Measurements from ENCODE around the gene UNC79.
A peak's percentile ranks its signal among the peaks of the same experiment; 100 is the strongest.
"Not testable (repeated sequence)": the region's sequence is repeated elsewhere in the genome, so short reads cannot be mapped to it uniquely, and the experiment has no call there.

UNC79 gene

GRCh38 chr14:93464271-93464670 is 33.5 kb downstream of the UNC79 start:
- ATAC-seq: no peak
- TF ChIP-seq TCF4 (CRISPR knock-in tag; IDR thresholded peaks at IDR 0.05; ENCODE audit: borderline replicate concordance) (peak; percentile 62), PPARA (CRISPR knock-in tag; IDR thresholded peaks at IDR 0.05; ENCODE audit: borderline replicate concordance) (no peak), TSHZ2 (CRISPR knock-in tag; IDR thresholded peaks at IDR 0.05) (peak; percentile 22; the same call in 1 of the 2 replicates)

DNA sequence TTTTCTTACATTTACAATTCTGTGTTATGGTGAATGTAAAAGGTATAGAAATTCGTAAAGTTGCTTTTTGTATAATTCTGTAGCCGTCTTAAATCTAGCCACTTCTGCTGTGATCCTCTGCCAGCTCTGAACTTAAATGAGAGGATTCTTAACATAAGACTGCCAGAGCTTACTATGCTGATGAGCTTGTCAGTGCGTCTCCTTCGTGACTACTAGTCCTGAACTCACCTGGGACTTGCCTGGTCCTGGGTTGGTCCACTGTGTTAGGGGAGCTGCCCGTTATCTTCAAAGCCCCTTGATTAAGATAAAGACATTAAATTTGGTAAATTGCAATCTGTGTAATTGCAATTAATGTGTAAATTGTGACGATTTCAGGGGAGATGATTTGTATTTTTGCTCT is 44.7 kb downstream of the UNC79 start:
- TF ChIP-seq ZNF70 (CRISPR knock-in tag; IDR thresholded peaks at IDR 0.05) (no peak), ZC3H10 (CRISPR knock-in tag; IDR thresholded peaks at IDR 0.05) (no peak), ZFP30 (CRISPR knock-in tag; IDR thresholded peaks at IDR 0.05) (no peak), OSR1 (CRISPR knock-in tag; IDR thresholded peaks at IDR 0.05) (no peak), CSRNP3 (CRISPR knock-in tag; IDR thresholded peaks at IDR 0.05) (no peak), TSHZ2 (CRISPR knock-in tag; IDR thresholded peaks at IDR 0.05) (no peak), ZNF565 (CRISPR knock-in tag; conservative IDR thresholded peaks at IDR 0.05; ENCODE audit: low read depth) (no peak), TOX (CRISPR knock-in tag; IDR thresholded peaks at IDR 0.05; ENCODE audit: borderline replicate concordance) (no peak), CREB5 (CRISPR knock-in tag; IDR thresholded peaks at IDR 0.05; ENCODE audit: low read depth) (no peak), ARNTL (CRISPR knock-in tag; IDR thresholded peaks at IDR 0.05; ENCODE audit: borderline replicate concordance, low read depth) (no peak), BACH2 (CRISPR knock-in tag; IDR thresholded peaks at IDR 0.05; ENCODE audit: borderline replicate concordance) (no peak), RARB (CRISPR knock-in tag; IDR thresholded peaks at IDR 0.05) (no peak), TCF4 (CRISPR knock-in tag; IDR thresholded peaks at IDR 0.05; ENCODE audit: borderline replicate concordance) (no peak), ZNF8 (CRISPR knock-in tag; IDR thresholded peaks at IDR 0.05) (no peak), ISL1 (CRISPR knock-in tag; IDR thresholded peaks at IDR 0.05) (no peak), GLIS3 (CRISPR knock-in tag; IDR thresholded peaks at IDR 0.05) (no peak), CSDC2 (CRISPR knock-in tag; IDR thresholded peaks at IDR 0.05) (no peak), ZFP3 (CRISPR knock-in tag; IDR thresholded peaks at IDR 0.05) (no peak)
- no peak for ATAC-seq

DNA sequence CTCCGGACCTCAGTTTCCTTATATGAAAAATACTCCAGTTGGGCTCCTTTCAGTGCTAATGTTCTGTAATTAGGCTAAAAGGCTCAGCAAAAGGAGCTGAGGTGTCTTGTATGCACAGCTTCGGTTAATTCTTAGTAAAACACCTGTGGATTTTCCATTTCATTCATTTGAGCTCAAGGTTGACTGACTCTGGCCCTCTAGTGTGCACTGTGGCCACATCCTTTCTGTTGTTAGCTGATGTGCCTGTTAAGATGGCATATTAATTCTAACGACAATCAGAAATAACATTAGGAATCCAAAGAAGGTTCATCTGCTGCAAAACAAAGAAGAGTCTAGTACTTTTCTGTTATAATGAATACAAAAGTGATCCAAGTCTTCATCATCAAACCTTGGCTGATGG is 45.6 kb downstream of the UNC79 start:
- ATAC-seq: no peak
- TF ChIP-seq GLIS3 (CRISPR knock-in tag; IDR thresholded peaks at IDR 0.05): no peak
- no peak for TF ChIP-seq BACH2 (CRISPR knock-in tag; IDR thresholded peaks at IDR 0.05; ENCODE audit: borderline replicate concordance)
- TF ChIP-seq OSR1 (CRISPR knock-in tag; IDR thresholded peaks at IDR 0.05): no peak
- no peak for TF ChIP-seq ZFP30 (CRISPR knock-in tag; IDR thresholded peaks at IDR 0.05)
- no peak for TF ChIP-seq CREB5 (CRISPR knock-in tag; IDR thresholded peaks at IDR 0.05; ENCODE audit: low read depth)
- TF ChIP-seq ZNF565 (CRISPR knock-in tag; conservative IDR thresholded peaks at IDR 0.05; ENCODE audit: low read depth): no peak
- TF ChIP-seq ESRRG (CRISPR knock-in tag; IDR thresholded peaks at IDR 0.05): no peak
- TF ChIP-seq TCF4 (CRISPR knock-in tag; IDR thresholded peaks at IDR 0.05; ENCODE audit: borderline replicate concordance): no peak
- no peak for TF ChIP-seq CSRNP3 (CRISPR knock-in tag; IDR thresholded peaks at IDR 0.05)

DNA sequence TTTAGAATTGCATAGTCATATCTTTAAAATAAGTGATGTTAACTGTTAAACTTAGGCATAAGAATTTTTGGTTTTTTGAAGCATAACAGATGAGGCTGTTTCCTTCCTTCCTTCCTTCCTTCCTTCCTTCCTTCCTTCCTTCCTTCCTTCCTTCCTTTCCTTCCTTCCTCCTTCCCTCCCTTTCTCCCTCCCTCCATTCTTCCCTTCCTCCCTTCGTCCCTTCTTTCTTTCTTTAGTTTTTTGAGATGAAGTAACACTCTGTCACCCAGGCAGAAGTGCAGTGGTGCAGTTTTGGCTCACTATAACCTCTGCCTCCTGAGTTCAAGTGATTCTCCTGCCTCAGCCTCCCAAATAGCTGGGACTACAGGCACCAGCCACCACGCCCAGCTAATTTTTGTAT is 48.3 kb downstream of the UNC79 start:
- not testable (repeated sequence) for ATAC-seq
